ENCODE measurements around the gene SYCE3.
"Not testable (repeated sequence)": the region's sequence is repeated elsewhere in the genome, so short reads cannot be mapped to it uniquely, and the experiment has no call there.

Gene SYCE3

GRCh38 chr22:50548921-50549790 is 13.6 kb downstream of the SYCE3 start:
- no peak for DNase-seq (ENCODE audit: low read depth in 2 of 2)

DNA sequence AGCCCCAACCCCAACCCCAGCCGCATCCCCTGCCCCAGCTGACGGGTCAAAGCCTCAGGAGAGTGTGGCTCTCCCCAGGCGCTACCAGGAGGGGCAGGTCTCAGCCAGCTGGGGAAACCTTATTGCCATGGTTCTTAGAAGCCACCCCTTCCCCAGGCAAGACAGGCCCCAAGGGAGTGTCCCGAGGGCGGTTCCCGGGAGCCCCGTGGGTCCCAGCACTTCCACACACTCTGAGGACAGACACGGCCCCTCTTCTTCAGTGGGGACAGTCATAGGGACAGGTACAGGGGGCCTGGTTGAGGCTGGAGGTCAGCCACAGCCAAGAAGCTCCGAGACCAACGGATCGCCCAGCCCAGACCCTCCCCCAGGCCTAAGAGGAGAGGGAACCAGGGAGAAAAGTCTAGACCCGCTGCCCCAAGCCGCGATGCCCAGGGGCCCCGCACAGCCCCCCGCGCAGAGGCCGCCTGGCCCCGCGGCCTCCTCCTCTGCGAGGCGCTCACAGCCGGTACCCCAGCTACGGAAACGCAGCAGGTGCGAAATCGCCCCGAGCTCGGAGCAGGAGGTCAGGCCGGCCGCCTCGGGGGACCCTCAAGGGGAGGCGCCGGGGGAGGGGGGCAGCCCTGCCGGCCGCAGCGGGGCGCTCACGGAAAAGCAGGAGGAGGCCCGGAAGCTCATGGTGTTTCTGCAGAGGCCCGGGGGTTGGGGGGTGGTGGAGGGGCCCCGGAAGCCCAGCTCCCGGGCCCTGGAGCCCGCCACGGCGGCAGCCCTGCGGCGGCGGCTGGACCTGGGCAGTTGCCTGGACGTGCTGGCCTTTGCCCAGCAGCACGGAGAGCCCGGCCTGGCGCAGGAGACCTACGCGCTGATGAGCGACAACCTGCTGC is 14.4 kb downstream of the SYCE3 start:
- no peak for DNase-seq (ENCODE audit: low read depth in 2 of 2)

- no peak for DNase-seq (ENCODE audit: low read depth in 2 of 2)
Observed at GRCh38 chr22:50547263-50547985, 15.3 kb downstream of the SYCE3 start.

DNA sequence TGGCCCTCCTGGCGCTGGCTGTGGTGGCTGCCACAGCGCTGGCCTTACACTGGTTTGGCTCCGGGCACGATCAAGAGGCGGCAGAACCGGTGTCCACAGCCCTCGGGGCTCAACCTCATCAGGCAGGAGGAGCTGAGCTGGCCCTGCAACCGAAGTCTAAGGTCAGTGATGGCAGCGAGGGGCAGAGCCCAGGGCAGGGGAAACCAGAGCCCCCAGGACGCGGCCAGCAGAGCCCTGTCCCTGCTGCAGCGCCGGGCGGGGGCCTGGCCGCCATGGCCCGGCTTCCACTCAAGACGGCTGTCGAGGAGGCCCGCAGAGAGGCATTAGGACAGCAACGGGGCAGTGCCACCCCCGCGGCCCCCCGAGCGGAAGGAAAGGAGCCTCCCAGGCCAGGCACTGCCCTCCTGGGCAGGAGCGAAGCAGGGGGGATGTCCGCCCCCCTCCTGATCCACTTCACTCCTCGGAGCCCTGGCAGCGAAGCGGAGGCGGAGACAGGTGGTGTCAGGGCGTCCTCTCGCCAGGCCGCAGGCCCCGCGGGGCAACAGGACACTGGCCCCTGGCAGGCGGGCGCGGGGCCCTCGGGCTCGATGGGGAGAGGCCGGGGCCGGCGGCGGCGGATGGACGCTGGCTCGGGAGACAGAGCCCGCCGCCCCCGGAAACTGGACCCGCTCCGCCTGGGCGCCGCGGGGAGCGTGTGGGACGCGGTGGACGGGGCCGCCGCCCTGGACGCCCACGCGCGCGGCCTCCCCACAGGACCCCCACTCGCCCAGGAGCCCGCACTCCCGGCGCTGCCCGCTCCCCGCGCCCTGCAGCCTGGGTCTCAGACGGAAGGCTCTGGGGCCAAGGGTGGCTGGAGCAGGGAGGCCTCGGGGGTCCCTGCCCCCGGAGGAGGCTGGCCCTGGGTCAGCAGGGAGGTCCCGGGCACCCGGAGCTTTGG is 16.1 kb downstream of the SYCE3 start:
- no peak for DNase-seq (ENCODE audit: low read depth in 2 of 2)

DNA sequence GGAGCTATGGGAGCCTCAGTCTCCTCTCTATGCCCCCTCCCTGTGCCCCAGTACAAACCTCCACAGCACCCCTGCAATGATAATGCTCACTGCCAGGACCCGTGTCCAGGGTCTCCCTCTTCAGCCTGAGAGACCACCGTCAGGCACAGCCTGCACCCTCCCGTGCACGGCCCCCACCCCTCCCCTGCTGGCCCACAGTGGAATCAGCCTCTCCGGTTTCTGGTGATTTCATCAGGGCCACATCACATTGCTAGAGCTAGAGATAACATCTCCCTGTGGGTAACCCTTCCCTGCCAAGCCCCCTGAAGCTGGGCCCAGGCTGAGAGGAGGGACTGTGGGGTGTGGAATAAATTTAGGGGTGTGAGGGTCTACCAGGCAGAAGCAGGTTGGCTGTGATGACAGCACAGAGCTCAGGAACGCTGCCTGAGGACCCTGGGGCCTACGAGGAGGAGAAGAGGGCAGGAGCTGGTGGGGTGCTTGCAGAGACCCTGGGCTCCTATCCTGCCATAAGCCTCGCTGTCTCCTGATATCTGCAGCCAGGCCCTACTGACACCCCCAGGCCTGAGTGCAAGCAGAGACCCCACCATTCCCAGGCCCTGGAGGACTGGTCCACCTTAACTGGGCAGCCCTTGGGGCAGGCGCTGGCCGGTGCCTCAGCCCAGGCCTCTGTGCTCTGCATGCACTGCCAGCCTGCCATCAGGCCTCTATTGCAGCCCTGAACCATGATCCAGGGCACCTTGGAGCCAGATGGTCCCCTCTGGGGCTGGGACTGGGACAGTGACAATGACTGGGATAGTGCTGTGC is 17.0 kb downstream of the SYCE3 start, which contains the start of gene KLHDC7B:
Gene KLHDC7B, plus strand, starts transcription at position 378 of the 804 bp plus-strand sequence. Its CDS starts 345 bp downstream, at position 723.
- no peak for DNase-seq (ENCODE audit: low read depth in 2 of 2)

GRCh38 chr22:50544746-50545253 is 17.9 kb downstream of the SYCE3 start:
- no peak for DNase-seq (ENCODE audit: low read depth in 2 of 2)

GRCh38 chr22:50544078-50544745 is 18.5 kb downstream of the SYCE3 start:
- DNase-seq (ENCODE audit: low read depth in 2 of 2): peak; percentile 68 to 70

DNA sequence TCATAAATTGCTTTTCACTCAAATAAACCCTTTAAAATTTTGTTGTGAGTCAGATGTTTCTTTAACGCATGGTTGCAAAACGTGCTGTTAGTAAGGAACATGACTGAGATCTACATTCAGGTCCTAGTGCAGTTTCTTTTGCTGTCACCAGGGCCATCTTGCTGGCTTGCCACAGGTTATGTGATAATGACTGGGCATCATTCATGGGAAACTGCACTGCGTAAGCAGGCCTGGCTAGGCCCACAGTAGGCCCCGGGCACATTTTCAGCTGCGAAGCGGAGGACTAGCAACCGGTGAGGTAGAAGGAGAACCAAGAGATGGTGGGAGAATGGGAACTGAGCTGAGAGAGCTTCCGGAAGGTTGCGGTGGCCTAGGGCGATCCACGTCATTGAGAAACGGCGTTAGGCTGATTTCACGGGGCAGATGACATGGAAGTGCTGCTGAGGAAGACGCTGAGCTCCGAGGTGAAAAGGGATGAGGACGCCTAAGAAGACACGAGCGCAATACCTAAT is 20.2 kb downstream of the SYCE3 start:
- no peak for DNase-seq (ENCODE audit: low read depth in 2 of 2)

DNA sequence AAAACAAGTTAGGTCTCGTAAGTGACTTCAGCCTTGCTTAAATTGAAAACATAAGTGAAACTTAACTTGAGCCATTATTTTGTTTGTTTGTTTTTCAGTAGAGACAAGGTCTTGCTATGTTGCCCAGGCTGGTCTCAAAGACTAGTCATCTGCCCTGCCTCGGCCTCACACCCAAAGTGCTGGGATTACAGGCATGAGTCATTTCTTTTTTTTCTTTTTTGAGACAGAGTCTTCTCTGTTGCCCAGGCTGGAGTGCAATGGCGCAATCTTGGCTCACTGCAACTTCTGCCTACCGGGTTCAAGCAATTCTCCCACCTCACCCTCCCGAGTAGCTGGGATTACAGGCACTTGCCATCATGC is 21.1 kb downstream of the SYCE3 start:
- not testable (repeated sequence) for DNase-seq (ENCODE audit: low read depth in 2 of 2)

GRCh38 chr22:50540381-50540780 is 22.3 kb downstream of the SYCE3 start:
- DNase-seq (ENCODE audit: low read depth in 2 of 2): no peak

DNA sequence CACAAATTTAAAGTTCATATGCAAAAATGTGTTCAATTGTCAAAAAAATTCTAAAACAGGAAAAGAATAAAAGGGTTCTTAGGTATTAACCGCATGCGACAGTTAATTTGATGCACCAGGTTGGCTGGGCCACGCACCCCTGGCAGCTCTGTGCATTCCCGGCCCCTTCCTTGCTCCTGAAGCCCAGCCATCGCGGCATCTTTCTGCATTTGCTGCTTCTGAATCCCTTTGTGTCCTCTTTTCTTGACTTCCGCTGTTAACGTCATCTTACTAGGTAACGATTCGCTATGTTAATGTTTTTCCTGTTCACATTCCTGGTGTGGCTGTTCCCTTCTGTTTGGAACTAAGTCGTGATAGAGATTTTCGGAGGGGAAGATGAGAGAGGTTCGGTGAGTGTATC is 25.0 kb downstream of the SYCE3 start:
- no peak for DNase-seq (ENCODE audit: low read depth in 2 of 2)

- no peak for DNase-seq (ENCODE audit: low read depth in 2 of 2)
Observed at GRCh38 chr22:50536226-50536625, 26.5 kb downstream of the SYCE3 start.

GRCh38 chr22:50535113-50535512 is 27.6 kb downstream of the SYCE3 start:
- no peak for DNase-seq (ENCODE audit: low read depth in 2 of 2)

DNA sequence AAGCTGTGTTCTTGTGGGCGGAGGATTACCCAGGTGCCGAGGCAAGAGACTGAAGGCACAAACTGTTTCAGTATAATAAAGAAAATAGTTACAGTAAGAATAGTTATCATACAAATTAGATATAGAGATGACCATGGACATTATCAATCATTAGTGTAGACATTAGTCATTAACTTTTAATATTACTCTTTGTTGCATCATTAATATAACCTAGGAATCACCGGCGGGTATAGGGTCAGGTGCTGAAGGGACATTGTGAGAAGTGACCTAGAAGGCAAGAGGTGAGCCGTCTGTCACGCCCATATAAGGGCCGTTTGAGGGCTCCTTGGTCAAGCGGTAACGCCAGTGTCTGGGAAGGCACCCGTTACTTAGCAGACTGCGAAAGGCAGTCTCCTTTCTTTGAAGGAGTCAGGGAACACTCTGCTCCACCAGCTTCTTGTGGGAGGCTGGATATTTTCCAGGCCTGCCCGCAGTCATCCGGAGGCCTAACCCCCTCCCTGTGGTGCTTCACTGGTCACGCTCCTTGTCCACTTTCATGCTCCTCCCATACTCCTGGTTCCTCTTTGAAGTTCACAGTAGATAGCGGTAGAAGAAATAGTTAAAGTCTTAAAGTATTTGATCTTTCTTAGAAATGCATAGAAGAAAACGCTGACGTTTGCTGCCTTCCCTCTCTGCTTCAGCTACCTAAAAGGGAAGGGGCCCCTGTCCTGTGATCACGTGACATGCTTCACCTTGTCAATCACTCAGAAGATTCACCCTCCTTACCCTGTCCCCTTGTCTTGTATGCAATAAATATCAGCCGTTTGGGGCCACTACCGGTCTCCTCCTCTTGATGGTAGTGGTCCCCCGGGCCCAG is 28.6 kb downstream of the SYCE3 start:
- DNase-seq (ENCODE audit: low read depth in 2 of 2): not testable (repeated sequence)

- no peak for DNase-seq (ENCODE audit: low read depth in 2 of 2)
Observed at GRCh38 chr22:50532824-50533796, 29.6 kb downstream of the SYCE3 start.

DNA sequence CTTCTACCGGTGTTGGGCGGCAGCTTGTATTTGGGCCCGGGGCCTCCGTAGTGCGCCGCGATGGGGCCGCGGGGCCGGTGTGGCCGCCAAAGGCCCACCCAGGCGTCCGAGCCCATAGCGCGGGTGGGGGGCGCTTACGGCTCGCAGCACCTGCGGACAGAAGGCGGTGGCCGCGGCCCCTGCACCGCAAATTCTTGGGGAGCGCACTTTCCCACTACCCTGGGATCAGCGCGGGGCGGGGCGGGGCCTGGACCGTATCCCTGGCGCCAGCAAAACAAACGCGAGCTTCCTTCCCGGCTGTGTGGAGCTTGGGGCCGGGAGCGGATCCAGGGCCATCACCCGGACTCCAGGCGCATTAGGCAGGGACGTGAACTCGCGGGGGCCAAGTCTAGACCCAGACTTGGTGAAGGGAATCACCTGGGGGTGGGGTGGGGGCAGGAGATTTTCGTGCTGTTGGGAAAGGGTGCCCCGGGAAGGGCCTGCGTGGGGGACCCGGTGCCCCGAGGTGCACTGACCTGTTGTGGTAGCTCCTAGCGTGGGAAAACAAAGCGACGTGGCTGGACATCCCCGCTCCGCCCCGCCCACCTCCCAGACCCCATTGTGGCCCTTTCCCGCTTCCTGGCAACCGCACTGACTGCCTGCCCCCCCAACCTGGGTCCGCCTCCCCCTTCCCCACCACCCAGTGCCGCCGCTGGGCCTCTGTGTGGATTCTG is 30.6 kb downstream of the SYCE3 start:
- no peak for DNase-seq (ENCODE audit: low read depth in 2 of 2)
